Esophagus muscularis mucosa (tissue), 4 donors: Measurements from ENCODE around the gene SCAF11. TPM values are rescaled to one million over a fixed set of nuclear protein-coding genes. Genes with fewer than 3 reads are reported as not detected.

Source experiments
- DNase-seq: peaks from one replicate; pipeline ENCODE4 v3.0.0-alpha.2; 2017; ENCODE audit errors: extremely low spot score
- H3K27ac ChIP-seq, 4 donors: fragments of 200-600 bp; sonication (generic); replicated peaks in 1 of 4; 1 replicate in 3 of 4; 2 replicates in 1 of 4; pipeline ENCODE4 v1.5.1; 2016 to 2019; ENCODE audit warnings: mild to moderate bottlenecking in 1 of 4
- H3K27me3 ChIP-seq, 4 donors: fragments of 200-600 bp; sonication (generic); one replicate each; pipeline versions ENCODE4 v1.5.1 to v1.6.0; 2016 to 2019
- H3K36me3 ChIP-seq, 4 donors: fragments of 200-600 bp; sonication (generic); one replicate each; pipeline ENCODE4 v1.5.1; 2016 to 2019
- H3K4me1 ChIP-seq, 4 donors: fragments of 200-600 bp; sonication (generic); one replicate each; pipeline ENCODE4 v1.5.1; 2016 to 2019
- H3K4me3 ChIP-seq, 4 donors: fragments of 200-600 bp; sonication (generic); 1 replicate in 2 of 4; 2 replicates in 2 of 4; pipeline ENCODE4 v1.5.1; 2016 to 2019; ENCODE audit warnings: mild to moderate bottlenecking in 4 of 4, moderate library complexity in 1 of 4
- H3K9me3 ChIP-seq, 4 donors: fragments of 200-600 bp; sonication (generic); 1 replicate in 3 of 4; 2 replicates in 1 of 4; pipeline ENCODE4 v1.5.1; 2016 to 2019
- CTCF ChIP-seq, 3 experiments: fragments of 200-600 bp in 2 of 3; fragments of 450-650 bp in 1 of 3; sonication (generic) in 2 of 3; IDR thresholded peaks; one replicate each; pipeline ENCODE4 v1.5.1; 2017 to 2019; ENCODE audit warnings: antibody characterized with exemption in 3 of 3, mild to moderate bottlenecking in 2 of 3, moderate library complexity in 1 of 3
- EP300 ChIP-seq: sonication (generic); formaldehyde crosslinking; IDR thresholded peaks from one replicate; pipeline ENCODE4 v1.6.1; 2017; ENCODE audit warnings: antibody characterized with exemption
- POLR2A ChIP-seq: fragments of 450-650 bp; IDR thresholded peaks from one replicate; pipeline ENCODE4 v1.6.1; 2017; ENCODE audit warnings: antibody characterized with exemption, moderate library complexity, mild to moderate bottlenecking, low read depth
- POLR2AphosphoS5 ChIP-seq, 2 donors: sonication (generic); formaldehyde crosslinking; IDR thresholded peaks; one replicate each; pipeline ENCODE4 v1.6.1; 2017; ENCODE audit warnings: antibody characterized with exemption in 2 of 2
- WGBS: methylation state at CpG from one replicate; pipeline ENCODE4 v1.1.5; 2018; 5-methylcytosine and 5-hydroxymethylcytosine counted together
- intact Hi-C: fragments of 100-400 bp; cut with DNase I; formaldehyde crosslinking; loops from one replicate; pipeline ENCODE4 v1.15.1; 2023
- total RNA-seq, 4 donors: library from RNA; depleted of rRNA; stranded (reverse); fragments of >200 nt; gene quantifications; one replicate each; pipeline versions ENCODE4 v1.1.0 to v1.2.1, GENCODE V29; 2016

Gene SCAF11
- total RNA-seq, 4 donors from 2014 or later = 117 to 150 (median 132) TPM

- H3K36me3 ChIP-seq = peaks cover 16 to 55% (median 40%) of the 10 kb centered on the region in 4 donors
- WGBS = 50% methylated on average over 4 of the region's 4 CpGs
- intact Hi-C loops = no loop called here
Observed at GRCh38 chr12:45893240-45893639, 97.1 kb downstream of the SCAF11 start.

GRCh38 chr12:45890276-45890675 is 100.1 kb downstream of the SCAF11 start:
- intact Hi-C loops = no loop called here
- Histone ChIP-seq H3K27ac (no peak overlapping the region), H3K36me3 (peaks cover 9 to 51% (median 41%) of the 10 kb centered on the region in 4 donors), H3K9me3 (no peaks in the 10 kb centered on the region), H3K4me3 (no peak overlapping the region), H3K27me3 (no peaks in the 10 kb centered on the region), H3K4me1 (no peaks in the 10 kb centered on the region)
- DNase-seq = no peak
- 64% methylated on average over 2 of the region's 2 CpGs for WGBS
- TF ChIP-seq CTCF (IDR thresholded peaks at IDR 0.05) (no peak), POLR2A (no peak), EP300 (no peak), POLR2AphosphoS5 (IDR thresholded peaks at IDR 0.05) (no peak)

More at GRCh38 chr12:45893240-45893639, 97.1 kb downstream of the SCAF11 start:
- H3K9me3 ChIP-seq = no peaks in the 10 kb centered on the region
- no peak for DNase-seq
- TF ChIP-seq POLR2AphosphoS5 (IDR thresholded peaks at IDR 0.05) (no peak), CTCF (IDR thresholded peaks at IDR 0.05) (no peak), EP300 (no peak), POLR2A (no peak)
- H3K4me1 ChIP-seq = no peaks in the 10 kb centered on the region
- no peak overlapping the region for H3K27ac ChIP-seq
- no peaks in the 10 kb centered on the region for H3K27me3 ChIP-seq
- no peak overlapping the region for H3K4me3 ChIP-seq

- no peak overlapping the region for H3K27ac ChIP-seq
- TF ChIP-seq POLR2A (no peak), EP300 (no peak), CTCF (IDR thresholded peaks at IDR 0.05) (no peak), POLR2AphosphoS5 (IDR thresholded peaks at IDR 0.05) (no peak)
- peaks cover 6 to 28% (median 22%) of the 10 kb centered on the region in 4 donors for H3K36me3 ChIP-seq
- no peaks in the 10 kb centered on the region for H3K27me3 ChIP-seq
- no peak overlapping the region for H3K4me3 ChIP-seq
- DNase-seq = no peak
- intact Hi-C loops = no loop called here
- H3K9me3 ChIP-seq = no peaks in the 10 kb centered on the region
- H3K4me1 ChIP-seq = no peaks in the 10 kb centered on the region
- WGBS = 83% methylated on average over 5 of the region's 5 CpGs
Observed at GRCh38 chr12:45887544-45887943, 102.8 kb downstream of the SCAF11 start.

- DNase-seq = no peak
- H3K27me3 ChIP-seq = no peaks in the 10 kb centered on the region
- no peaks in the 10 kb centered on the region for H3K9me3 ChIP-seq
- 100% methylated on average over 1 of the region's 1 CpG for WGBS
- intact Hi-C loops = no loop called here
- no peak overlapping the region for H3K4me3 ChIP-seq
- no peak overlapping the region for H3K27ac ChIP-seq
- TF ChIP-seq CTCF (IDR thresholded peaks at IDR 0.05) = no peak
- no peak for TF ChIP-seq POLR2AphosphoS5 (IDR thresholded peaks at IDR 0.05)
- no peak for TF ChIP-seq POLR2A
- no peak for TF ChIP-seq EP300
- no peaks in the 10 kb centered on the region for H3K4me1 ChIP-seq
- peaks cover 1 to 19% (median 17%) of the 10 kb centered on the region in 4 donors for H3K36me3 ChIP-seq
Observed at GRCh38 chr12:45886685-45887084, 103.7 kb downstream of the SCAF11 start.

GRCh38 chr12:45883187-45883586 is 107.2 kb downstream of the SCAF11 start:
- peaks cover 0 to 30% (median 20%) of the 10 kb centered on the region in 4 donors for H3K36me3 ChIP-seq
- H3K4me1 ChIP-seq = peaks cover 14 to 17% (median 16%) of the 10 kb centered on the region in 4 donors
- H3K9me3 ChIP-seq = no peaks in the 10 kb centered on the region
- TF ChIP-seq CTCF (IDR thresholded peaks at IDR 0.05) (no peak), POLR2A (no peak), EP300 (no peak), POLR2AphosphoS5 (IDR thresholded peaks at IDR 0.05) (no peak)
- H3K27ac ChIP-seq = no peak overlapping the region
- DNase-seq = no peak
- intact Hi-C loops = no loop called here
- no peaks in the 10 kb centered on the region for H3K27me3 ChIP-seq
- WGBS = 95% methylated on average over 1 of the region's 1 CpG
- no peak overlapping the region for H3K4me3 ChIP-seq
